Measurements from ENCODE around the gene SEC23B. TPM values are rescaled to one million over a fixed set of nuclear protein-coding genes. Genes with fewer than 3 reads are reported as not detected.

Gene SEC23B
- polyA plus RNA-seq, 1 donor (not counting 4 experiments of a cell fraction or from before 2014, with no cell fraction given) = 102 TPM

DNA sequence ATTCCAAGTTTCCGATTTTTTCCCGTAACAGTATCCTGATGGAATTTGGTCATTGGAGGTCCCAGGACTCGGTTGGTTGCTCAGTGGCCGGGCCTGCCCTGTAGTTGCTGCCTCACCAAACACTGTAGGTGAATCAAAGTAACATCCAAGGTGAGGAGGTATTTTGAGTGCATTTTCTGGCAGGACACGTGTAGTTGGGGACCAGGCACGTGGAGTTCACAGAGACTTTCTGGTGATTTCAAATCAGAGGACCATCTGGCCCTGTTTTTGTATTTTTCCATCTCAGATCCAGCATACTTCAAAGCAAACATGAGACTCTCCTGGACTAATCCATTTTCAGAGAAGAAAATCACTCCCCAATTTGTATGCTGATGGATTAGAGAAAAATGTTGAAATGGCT, 70.2 kb downstream of the SEC23B start:
- Histone ChIP-seq H3K9me1 (ENCODE audit: control insufficient read depth, extremely low read depth, insufficient read depth, low read length) (no peaks in the 10 kb centered on the region), H3K36me3 (ENCODE audit: control insufficient read depth in 2 of 2, extremely low read depth in 1 of 2, insufficient read depth in 2 of 2, low read length in 2 of 2) (no peaks in the 10 kb centered on the region), H3K27ac (ENCODE audit: control insufficient read depth, insufficient read depth, low read length) (no peak overlapping the region), H3K4me1 (ENCODE audit: control insufficient read depth, extremely low read depth, insufficient read depth, low read length) (no peaks in the 10 kb centered on the region), H3K79me2 (ENCODE audit: control insufficient read depth, insufficient read depth, low read length) (no peaks in the 10 kb centered on the region), H3K9ac (ENCODE audit: control insufficient read depth, extremely low read depth, insufficient read depth, low read length) (no peak overlapping the region), H3K27me3 (ENCODE audit: control insufficient read depth, extremely low read depth, insufficient read depth, low read length) (no peaks in the 10 kb centered on the region), H2AFZ (ENCODE audit: control insufficient read depth, low read length) (no peak overlapping the region), H3K4me3 (ENCODE audit: control insufficient read depth in 2 of 3, extremely low read depth in 1 of 3, insufficient read depth in 2 of 3, low read depth in 1 of 3, low read length in 3 of 3) (no peak overlapping the region), H3K4me2 (ENCODE audit: control insufficient read depth, extremely low read depth, insufficient read depth, low read depth, low read length) (no peak overlapping the region), H4K20me1 (ENCODE audit: control insufficient read depth, extremely low read depth, insufficient read depth, low read length) (no peaks in the 10 kb centered on the region), H3K9me3 (ENCODE audit: control insufficient read depth, low read depth, low read length) (no peaks in the 10 kb centered on the region)
- FAIRE-seq = no peak
- TF ChIP-seq EZH2 (IDR thresholded peaks at IDR 0.05; ENCODE audit: low read length) = no peak
- TF ChIP-seq, protein P1, sequence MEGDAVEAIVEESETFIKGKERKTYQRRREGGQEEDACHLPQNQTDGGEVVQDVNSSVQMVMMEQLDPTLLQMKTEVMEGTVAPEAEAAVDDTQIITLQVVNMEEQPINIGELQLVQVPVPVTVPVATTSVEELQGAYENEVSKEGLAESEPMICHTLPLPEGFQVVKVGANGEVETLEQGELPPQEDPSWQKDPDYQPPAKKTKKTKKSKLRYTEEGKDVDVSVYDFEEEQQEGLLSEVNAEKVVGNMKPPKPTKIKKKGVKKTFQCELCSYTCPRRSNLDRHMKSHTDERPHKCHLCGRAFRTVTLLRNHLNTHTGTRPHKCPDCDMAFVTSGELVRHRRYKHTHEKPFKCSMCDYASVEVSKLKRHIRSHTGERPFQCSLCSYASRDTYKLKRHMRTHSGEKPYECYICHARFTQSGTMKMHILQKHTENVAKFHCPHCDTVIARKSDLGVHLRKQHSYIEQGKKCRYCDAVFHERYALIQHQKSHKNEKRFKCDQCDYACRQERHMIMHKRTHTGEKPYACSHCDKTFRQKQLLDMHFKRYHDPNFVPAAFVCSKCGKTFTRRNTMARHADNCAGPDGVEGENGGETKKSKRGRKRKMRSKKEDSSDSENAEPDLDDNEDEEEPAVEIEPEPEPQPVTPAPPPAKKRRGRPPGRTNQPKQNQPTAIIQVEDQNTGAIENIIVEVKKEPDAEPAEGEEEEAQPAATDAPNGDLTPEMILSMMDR (optimal IDR thresholded peaks at IDR 0.05 in 1 of 3, IDR thresholded peaks at IDR 0.05 in 1 of 3, conservative IDR thresholded peaks at IDR 0.05 in 1 of 3; ENCODE audit: extremely low read depth in 1 of 3, insufficient read depth in 2 of 3, low read length in 3 of 3) = no peak
- DNase-seq (ENCODE audit: low read depth, low spot score) = no peak
- dilution Hi-C loops (cut with MboI; ENCODE audit: extremely low pct_ligation_motif_present, low sequenced_read_pairs) = no loop called here

DNA sequence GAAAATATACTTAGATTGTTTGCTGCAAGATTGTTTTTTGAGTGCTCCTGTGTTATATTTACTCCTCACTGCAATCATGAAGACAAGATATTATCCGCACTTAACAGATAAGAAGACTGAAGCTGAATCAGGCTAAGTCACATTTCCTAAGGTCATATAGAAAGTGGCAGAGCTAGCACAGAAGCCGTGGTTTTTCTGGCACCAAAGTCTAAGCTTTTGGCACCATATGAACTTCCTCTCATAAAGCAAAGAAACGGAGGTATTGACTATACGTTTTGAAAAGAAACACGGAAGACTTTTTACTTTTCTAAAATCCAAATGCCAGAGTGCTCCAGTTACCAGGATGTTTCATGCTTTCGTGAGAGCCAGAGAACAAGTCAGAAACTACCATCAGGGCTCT, 70.8 kb downstream of the SEC23B start:
- Histone ChIP-seq H3K4me1 (ENCODE audit: control insufficient read depth, extremely low read depth, insufficient read depth, low read length) (no peaks in the 10 kb centered on the region), H3K36me3 (ENCODE audit: control insufficient read depth in 2 of 2, extremely low read depth in 1 of 2, insufficient read depth in 2 of 2, low read length in 2 of 2) (no peaks in the 10 kb centered on the region), H3K4me3 (ENCODE audit: control insufficient read depth in 2 of 3, extremely low read depth in 1 of 3, insufficient read depth in 2 of 3, low read depth in 1 of 3, low read length in 3 of 3) (no peak overlapping the region), H4K20me1 (ENCODE audit: control insufficient read depth, extremely low read depth, insufficient read depth, low read length) (no peaks in the 10 kb centered on the region), H3K79me2 (ENCODE audit: control insufficient read depth, insufficient read depth, low read length) (no peaks in the 10 kb centered on the region), H3K27ac (ENCODE audit: control insufficient read depth, insufficient read depth, low read length) (no peak overlapping the region), H3K4me2 (ENCODE audit: control insufficient read depth, extremely low read depth, insufficient read depth, low read depth, low read length) (no peak overlapping the region), H2AFZ (ENCODE audit: control insufficient read depth, low read length) (no peak overlapping the region), H3K9me1 (ENCODE audit: control insufficient read depth, extremely low read depth, insufficient read depth, low read length) (no peaks in the 10 kb centered on the region), H3K9me3 (ENCODE audit: control insufficient read depth, low read depth, low read length) (no peaks in the 10 kb centered on the region), H3K27me3 (ENCODE audit: control insufficient read depth, extremely low read depth, insufficient read depth, low read length) (no peaks in the 10 kb centered on the region), H3K9ac (ENCODE audit: control insufficient read depth, extremely low read depth, insufficient read depth, low read length) (no peak overlapping the region)
- no peak for TF ChIP-seq EZH2 (IDR thresholded peaks at IDR 0.05; ENCODE audit: low read length)
- TF ChIP-seq, protein P1 (optimal IDR thresholded peaks at IDR 0.05 in 1 of 3, IDR thresholded peaks at IDR 0.05 in 1 of 3, conservative IDR thresholded peaks at IDR 0.05 in 1 of 3; ENCODE audit: extremely low read depth in 1 of 3, insufficient read depth in 2 of 3, low read length in 3 of 3) = no peak
- FAIRE-seq (no peak), DNase-seq (ENCODE audit: low read depth, low spot score) (no peak)
- dilution Hi-C loops (cut with MboI; ENCODE audit: extremely low pct_ligation_motif_present, low sequenced_read_pairs) = no loop called here

Data from keratinocyte (primary cell).